ENCODE data around the gene MAPK8.
"Not testable (repeated sequence)": the region's sequence is repeated elsewhere in the genome, so short reads cannot be mapped to it uniquely, and the experiment has no call there.

Gene MAPK8

DNA sequence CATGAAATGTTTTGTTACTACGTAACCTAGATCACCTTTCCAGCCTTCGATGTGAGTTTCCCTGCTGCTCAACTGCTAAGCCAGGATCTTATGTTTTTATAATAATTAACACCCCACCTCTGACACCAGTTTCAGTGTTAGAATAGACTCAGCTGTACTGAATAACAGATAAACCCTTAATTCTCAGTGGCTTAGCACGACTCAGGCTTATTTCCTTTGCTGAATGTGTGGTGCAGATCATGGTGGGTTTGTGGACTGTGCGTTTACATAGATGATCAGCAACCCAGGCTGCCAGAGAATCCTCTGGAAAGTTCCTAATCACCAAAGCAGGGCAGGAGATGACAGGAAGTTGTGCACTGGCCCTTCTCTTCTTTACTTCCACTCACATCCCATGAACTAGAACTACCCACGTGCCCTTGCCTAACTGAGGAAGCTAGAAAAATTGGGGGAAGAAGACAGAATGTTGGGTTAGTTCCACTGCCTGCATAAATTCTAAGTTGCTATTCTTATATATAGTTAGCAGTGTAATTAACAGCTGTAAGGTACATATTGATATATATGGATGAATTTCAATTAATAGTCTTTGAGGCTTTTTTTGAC lies 111.8 kb downstream of the MAPK8 start:
- DNase-seq (ENCODE audit: low read depth): no peak

DNA sequence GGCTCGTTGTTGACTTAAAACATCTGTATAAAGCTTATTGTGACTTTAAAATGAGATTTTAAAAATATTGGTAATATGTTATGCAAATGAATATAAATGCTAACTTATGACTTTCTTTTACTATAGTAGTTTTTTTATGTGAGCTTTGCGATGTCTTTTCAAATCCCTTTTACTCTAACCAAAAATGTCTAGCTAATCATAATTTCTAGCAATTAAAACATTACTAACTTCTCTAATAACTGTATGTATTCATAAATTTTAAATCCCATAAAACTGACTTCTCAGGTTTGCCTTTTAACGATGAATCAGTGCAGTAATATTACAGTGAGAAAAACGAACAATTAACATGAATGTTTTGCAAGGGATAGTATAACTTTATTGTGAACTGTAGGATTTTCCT lies 113.2 kb downstream of the MAPK8 start:
- DNase-seq (ENCODE audit: low read depth): no peak

DNA sequence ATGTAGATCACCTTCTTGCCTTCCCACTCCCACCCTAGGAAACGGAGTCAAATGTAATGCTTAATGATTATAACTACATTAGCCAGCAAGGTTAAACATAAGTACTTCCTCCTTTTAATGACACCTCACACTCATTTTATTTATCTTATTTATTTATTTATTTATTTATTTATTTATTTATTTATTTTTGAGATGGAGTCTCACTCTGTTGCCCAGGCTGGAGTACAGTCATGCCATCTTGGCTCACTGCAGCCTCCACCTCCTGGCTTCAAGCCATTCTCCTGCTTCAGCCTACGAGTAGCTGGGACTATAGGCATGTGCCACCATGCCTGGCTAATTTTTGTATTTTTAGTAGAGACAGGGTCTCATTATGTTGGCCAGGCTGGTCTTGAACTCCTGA lies 115.4 kb downstream of the MAPK8 start:
- DNase-seq (ENCODE audit: low read depth): not testable (repeated sequence)

DNA sequence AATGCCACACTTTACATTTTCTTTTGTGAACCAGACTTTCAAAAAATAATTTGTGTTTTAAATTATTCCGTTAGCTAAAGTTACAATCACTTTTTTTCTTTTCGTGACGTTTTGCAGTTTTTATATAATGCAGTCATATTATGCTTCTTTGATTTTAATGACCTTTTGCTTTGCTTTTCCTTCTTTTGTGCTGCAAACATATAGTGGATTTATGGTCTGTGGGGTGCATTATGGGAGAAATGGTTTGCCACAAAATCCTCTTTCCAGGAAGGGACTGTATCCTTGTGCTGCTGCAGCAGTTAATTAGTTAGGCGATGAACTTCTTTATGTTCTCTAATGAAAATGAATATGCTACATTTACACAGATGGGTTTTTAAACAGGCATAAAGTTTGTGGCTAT lies 117.4 kb downstream of the MAPK8 start:
- DNase-seq (ENCODE audit: low read depth): no peak

DNA sequence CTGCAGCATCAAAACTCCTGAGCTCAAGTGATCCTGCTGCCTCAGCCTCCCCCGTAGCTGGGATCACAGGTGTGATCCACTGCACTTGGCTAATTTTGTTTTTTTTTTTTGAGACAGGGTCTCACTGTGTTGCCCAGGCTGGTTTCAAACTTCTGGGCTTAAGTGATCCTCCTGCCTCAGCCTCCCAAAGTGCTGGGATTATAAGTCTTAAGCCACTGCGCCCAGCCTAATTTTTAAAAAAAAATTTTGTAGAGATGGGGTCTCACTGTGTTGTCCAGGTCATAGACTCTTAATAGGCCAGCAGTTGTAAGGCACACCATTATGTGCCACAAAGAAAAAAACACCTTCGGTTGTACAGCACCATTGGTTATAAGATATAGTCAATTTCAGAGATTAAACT lies 122.4 kb downstream of the MAPK8 start:
- DNase-seq (ENCODE audit: low read depth): no peak

DNA sequence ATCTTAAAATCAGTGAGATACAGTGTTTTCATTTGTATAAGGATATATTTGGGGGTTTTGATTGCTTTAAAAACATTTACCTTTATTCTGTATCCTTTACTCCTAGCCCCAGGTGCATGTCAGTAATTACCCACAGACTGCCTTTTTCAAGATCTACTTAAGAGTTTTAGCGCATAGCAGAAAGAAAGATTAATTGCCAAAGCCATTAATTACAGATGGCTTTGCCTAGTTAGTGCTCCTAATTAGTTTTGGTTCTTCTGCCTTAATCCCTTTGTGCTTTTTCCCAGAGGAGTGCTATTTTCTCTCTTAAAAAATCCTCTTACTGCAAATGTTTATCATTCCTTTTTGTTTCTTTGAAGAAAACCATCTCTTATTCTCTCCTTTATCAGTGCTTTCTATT lies 122.8 kb downstream of the MAPK8 start:
- DNase-seq (ENCODE audit: low read depth): no peak

DNA sequence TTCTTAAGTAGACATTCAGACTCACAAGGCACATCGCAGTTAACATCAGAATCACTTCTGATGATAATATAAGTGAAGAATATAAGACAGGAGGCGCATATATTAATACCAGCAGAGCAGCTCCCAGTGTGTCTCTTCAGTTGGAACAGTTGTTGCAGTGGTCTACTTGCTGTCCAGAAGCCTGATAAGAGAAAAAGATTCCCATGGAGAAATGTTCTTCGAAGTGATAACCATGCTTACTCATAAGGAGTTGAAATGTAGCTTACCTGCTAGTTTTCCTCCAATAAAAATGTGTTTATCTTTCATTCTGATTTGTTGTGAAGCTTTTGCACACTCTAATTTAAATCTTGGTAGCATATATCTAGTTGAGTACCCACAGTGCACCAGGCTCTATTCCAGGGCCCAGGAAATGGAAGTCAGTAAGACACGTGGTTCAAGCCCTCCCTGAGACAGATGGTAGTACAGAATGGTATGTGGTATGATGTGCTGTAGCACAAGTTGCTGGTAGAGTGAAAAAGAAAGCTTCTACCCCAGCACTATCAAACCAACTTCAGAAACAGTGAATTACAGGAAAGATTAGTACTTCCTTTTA lies 124.0 kb downstream of the MAPK8 start:
- DNase-seq (ENCODE audit: low read depth): no peak

DNA sequence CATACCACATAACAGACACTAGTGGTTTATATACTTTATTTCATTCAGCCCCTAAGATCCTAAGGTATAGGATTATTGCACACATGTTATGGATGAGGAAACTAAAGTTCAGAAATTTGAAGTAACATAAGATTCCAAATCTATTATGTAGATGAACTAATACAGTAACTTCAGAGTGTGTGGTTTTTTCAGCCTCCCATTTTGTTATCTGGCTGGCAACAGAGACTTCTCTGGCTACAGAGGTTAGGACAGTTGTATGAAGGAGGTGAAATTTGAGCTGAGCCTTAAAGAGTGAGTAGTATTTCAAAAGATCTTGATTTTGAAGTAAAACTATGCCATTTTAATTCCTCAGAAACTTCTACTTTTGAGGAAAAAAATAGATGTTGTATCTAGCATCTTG lies 125.4 kb downstream of the MAPK8 start:
- DNase-seq (ENCODE audit: low read depth): no peak

DNA sequence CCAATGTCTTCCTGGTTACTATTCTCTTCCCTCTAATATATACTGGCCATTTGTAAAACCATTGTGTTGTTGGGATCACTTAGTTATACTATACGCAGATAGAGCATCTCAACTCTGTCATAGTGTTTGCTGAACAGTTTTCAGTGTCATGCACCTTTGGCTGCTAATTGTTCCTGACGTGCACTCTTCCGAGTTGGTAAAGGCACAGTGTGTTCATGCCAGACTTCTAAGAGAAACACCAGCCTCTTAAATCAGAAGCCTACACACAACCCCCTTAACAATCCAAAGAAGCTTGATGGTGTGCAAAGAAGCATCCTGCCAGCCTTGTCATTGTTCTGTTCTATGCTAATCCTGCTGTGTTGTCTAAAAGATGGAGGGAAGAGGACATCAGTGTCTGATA lies 131.1 kb downstream of the MAPK8 start:
- DNase-seq (ENCODE audit: low read depth): no peak

DNA sequence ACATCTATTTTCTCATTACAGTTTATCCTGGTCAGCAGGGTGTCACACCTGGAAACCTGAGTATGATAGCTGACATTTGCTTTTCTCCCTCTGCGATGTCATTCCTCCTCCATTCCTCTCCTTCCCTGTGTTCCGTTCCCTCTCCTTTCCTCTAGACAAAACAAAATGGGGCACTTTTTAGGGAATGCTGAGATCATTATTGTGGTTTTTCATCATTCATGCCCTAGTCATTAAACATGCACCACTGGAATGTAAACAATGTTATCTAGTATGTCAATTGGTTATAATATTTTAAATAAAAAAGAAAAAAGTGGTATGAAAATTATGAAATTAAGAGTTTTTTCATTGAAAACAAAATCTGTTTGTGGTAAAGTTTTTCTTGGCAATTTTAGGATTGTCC lies 132.6 kb downstream of the MAPK8 start:
- peak; percentile 62 for DNase-seq (ENCODE audit: low read depth)

DNA sequence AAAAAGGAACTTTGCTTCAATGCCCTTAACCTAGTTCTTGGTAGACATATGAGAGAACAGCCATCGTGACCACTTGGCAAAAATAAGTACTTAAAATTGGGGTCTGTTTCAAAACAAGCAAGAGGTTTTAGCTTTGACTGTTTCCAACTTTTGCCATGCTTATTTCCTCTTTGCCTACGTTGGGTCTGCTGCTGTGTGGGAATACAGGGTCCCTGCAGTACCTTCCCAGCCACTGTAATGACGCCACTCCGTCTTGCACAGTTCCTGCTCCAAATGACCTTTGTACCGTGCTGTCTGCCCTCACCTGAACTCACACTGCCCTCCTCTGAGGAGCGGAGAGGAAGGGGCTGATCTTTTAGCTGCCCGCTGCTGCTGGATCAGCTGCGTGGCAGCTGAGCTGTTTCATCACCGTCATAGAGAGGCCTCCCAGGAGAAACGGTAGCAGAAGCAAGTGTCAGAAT lies 133.1 kb downstream of the MAPK8 start:
- DNase-seq (ENCODE audit: low read depth): no peak

DNA sequence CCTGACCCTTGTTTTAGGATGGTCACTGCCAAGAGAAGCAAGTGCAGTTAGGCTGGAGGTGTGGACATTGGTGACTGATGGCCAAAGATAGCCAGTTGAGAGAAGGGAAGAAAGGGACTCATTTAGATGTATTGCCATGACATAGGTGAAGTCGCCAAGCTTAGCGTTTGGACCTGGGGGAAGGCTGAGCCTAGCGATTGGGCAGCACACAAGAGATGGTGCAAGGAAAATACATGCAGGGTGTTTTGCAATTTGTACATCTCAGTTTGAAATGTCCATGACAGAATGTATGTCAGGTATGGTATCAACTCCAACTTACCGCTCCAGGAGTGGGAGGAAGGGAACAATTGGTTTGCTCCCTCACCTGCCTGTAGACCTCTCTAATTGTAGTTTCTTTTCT lies 134.3 kb downstream of the MAPK8 start:
- DNase-seq (ENCODE audit: low read depth): no peak

DNA sequence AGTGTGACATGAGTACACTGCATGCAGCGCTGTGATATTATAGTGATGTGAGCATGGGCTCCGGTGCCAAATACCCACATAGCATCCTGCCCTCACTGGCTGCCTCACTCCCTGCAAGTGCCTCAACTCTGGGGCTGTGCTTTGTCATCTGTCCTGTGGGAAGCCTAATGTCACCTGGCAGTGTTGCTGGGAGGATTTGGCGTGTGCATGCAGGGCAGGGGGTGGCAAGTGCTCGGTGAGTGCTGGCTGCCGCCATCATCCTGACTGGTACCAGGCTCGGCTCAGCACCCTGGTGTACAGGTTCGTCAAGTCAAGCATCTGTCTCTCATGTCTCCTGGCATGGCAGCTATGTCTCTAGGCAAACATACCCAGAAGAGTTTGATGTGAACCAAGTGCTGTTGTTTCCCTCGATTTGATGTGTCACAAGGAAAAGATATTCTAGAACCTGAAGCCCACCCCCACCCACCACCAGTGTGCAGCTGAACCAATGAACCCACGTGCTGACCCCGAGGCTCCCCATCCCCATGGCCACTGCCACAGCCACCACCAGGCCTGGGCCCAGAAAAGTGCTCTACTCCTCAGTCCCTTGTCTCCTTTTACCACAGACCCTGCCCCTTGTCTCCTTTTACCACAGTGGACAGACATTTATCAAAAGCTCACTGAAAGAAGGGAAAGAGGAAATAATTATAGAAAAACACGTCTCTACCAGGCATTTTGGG lies 135.8 kb downstream of the MAPK8 start:
- DNase-seq (ENCODE audit: low read depth): no peak

DNA sequence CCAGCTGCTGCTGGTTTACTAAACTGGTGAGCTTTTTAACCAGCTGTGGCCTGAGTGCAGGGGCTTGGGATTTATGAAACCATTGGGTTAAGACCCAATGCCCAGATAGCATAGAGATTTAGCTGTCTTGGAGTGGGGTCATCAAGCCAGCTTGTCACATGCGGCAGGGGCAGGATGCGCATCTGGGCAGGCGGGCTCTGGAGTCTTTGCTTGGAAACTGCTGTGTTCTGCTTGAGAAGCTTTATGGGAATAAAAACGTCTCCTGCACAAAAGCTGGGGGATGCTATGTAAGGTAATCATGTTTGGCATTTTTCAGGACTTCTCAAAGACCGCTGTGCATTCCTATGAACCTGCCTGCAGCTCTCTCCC lies 136.3 kb downstream of the MAPK8 start:
- DNase-seq (ENCODE audit: low read depth): no peak

DNA sequence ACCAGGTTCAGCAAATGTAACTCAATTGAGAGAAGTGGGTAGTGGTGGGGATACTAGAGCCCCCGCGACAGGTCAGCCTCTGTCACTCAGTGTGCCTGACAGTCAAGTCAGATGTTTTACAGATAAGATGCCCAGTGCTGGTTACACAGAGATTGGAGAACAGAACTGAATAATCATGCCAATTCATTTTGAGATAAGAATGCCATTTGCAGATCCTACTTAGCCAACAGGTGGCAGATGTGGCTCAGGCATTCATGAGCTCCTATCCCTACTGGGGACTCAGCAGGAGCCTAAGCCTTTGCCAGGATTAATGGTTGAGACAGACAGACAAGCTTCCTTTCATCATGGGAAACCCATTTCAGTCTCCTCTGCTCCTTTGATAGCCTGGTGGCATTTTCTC lies 137.8 kb downstream of the MAPK8 start:
- DNase-seq (ENCODE audit: low read depth): no peak

DNA sequence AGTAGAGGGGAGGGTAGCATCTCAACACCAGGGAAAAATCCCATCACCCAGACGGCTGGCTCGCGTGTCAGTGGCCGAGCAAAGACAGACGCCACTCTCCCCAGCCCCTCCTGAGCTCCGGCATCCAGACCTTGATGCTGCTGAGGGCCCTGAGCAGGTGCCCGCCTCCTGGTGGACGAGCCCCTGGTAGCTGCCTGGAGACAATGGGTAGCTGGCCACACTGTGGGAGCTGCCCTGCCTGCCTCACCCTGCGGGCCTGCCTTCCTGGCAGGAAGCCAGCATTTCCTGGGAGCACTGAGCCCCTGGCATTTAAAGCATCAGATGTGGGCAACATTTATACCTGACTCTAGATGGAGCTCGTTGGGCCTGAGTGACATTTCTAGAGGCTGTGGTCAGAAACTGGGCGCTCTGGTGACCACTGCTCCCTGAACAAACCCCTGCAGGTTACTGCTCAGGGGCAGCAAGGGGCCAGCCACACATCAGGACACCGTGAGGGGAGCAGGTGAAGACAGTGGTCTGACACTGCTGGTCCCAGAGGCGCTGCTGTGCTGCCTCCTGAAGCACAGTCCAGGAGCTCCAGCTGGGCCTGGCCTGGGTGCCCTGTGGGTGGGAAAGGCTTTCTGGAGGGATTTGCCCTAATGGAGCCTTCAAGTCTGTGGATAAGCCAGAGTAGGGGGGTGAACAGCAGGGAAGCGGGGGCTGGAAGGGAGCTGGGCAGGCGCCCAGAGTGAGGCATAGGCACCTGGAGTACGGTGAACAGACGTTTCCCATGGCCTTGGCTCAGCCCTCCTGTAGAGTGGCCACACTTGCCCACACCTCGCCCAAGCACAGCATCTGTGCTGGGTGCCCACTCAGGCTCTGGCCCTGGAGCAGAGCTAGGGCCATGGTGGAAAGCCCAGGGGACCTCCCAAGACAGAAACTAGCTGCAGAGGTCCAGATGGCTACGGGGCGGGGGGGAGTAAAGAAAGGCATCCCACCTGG lies 138.7 kb downstream of the MAPK8 start:
- no peak for DNase-seq (ENCODE audit: low read depth)

DNA sequence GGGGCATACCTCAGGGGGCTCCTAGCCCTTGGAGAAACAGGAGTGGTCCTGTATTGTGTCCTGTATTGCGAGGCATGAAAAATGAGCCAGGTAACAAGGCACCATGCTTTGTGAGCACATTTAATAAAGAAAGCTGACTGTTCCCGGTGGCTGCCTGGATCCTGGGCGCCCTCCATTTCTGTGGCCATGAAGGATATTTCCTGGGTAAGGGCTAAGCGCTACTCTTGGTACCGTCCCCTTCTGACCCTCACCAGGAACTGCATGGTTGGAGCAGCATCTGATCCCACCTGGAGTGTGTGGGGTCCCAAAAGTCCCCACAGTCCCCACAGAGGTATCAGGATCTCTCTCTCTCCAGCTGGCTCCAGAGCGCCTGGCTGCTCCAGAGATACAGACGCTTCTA lies 139.5 kb downstream of the MAPK8 start:
- no peak for DNase-seq (ENCODE audit: low read depth)

DNA sequence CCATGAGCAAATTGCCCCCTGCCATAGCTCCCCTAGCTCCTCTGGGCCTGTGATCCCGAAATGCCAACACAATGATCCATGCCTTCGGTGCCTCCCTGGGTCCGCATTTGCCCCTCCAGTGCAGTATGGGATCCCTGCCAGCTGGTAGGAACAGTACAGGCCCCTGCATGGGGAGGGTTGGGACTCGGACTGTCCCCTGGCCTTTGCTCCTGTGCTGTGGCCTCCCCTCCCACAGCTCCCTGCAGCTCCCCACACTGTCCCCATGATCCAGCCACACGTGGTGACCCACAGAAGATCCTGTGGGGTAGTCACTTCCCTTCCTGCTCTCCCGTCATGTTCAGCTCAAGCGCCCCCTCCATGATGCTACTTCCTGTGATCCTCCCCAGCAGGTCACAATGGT lies 140.3 kb downstream of the MAPK8 start:
- no peak for DNase-seq (ENCODE audit: low read depth)

DNA sequence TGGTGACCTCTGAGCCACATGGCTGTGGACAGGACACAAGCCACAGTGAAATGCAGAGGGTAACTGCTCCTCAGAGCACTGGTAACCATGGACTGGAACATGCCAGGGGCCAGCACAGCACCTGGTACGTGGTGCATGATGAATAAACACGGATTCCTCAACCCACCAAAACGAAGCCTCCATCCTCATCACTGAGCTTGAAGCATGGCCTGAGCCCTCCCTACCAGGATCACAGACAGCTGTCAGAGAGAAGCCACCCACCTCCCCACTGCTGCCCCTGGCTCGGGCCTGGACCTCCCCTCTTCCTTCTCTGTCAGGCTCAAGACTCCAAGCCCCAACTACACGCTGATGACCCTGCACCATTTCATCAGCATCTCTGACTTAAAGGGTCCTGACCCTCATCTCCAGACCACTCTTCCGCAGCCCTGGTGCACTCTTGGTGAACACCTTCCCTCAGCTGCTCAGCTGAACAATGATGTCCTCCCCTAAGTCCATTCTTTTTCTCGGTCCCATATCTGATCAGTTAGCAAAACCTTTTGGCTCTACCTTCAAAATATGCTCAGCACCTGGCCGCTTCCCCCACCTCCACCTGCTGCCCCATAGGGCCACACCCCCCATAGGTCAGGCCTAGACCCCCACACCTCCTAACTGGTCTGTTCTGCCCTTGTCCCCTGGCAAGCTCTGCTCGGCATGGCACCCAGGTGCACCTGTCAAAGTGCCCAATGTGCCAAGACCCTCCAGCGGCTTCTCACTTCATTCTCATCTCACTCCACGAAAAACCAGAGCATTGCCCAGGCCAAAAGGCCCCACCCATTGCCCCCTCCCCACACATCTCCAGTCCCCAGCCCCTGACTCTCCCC lies 141.1 kb downstream of the MAPK8 start:
- DNase-seq (ENCODE audit: low read depth): no peak

DNA sequence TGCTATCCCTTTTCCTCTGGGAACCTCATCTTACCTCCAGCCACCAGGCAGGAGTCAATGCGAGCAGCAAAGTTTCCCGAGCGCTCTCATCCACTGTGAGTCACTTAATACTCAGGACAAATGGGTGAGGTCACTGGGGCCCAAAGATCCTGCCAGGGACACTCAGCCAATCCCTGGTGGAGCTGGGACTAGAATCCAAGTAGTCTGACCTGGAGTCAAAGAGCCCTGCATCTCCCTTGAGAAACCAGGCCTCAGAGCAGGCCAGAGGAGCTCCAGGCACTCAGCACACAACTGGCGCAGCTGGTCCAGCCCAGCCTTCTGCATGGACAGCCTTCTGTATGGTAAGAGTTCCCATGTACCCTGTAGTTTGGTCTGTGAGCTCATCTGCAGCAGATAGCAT lies 142.3 kb downstream of the MAPK8 start:
- DNase-seq (ENCODE audit: low read depth): peak; percentile 50

DNA sequence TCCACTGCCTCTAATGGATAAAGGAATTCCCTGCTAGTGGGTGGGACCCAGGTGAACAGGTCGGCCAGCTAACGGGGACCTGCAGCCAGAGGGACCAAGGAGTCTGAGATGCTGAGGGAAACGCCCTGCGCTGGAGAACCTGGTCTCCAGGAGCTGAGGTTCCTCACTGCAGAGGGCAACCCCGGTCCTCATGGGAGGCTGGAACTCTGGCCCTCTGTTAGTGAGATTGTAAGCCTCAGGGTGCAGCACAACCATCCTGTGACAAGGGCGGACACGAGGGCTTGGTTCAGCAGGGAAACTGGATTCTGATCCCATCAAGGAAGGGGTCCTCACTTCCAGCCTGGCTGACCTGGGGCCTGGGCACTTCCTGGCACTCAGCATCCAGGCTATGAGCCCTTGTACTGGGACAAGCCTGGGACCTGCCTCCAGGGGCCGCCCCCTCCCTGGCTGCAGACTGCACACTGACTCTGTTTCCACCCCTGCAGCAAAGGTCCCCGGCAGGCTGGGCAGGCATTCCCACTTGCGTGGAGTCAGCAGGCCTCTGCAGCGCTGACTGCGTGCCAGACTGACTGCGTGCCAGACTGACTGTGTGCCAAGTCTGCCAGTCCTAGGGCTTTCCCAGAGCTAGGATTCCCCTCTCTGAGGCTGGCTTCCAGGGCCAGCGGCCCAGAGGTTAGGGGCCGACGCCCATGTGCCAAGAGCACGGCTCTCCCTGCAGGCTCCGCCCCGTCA lies 143.2 kb downstream of the MAPK8 start:
- DNase-seq (ENCODE audit: low read depth): no peak
